HepG2 (cell line): ENCODE measurements around the gene POLA1. TPM values are rescaled to one million over a fixed set of nuclear protein-coding genes. Genes with fewer than 3 reads are reported as not detected.

Source experiments
- ADNP ChIP-seq: sonication (generic); formaldehyde crosslinking; IDR thresholded peaks from 2 replicates; pipeline ENCODE4 v1.4.0; 2020; ENCODE audit warnings: missing genetic modification reagents
- DMAP1 ChIP-seq: IDR thresholded peaks from 2 replicates; pipeline ENCODE4 v1.6.1; 2016
- KAT8 ChIP-seq: IDR thresholded peaks from 2 replicates; pipeline ENCODE4 v1.6.1; 2016; ENCODE audit warnings: missing genetic modification reagents, missing compliant biosample characterization
- KDM1A ChIP-seq: IDR thresholded peaks from 2 replicates; pipeline ENCODE4 v1.6.1; 2016; ENCODE audit warnings: missing compliant biosample characterization
- KIAA2018 ChIP-seq: sonication (generic); formaldehyde crosslinking; IDR thresholded peaks from 2 replicates; pipeline ENCODE4 v1.5.0; 2020; ENCODE audit warnings: mild to moderate bottlenecking, missing genetic modification reagents, borderline replicate concordance
- SNAPC4 ChIP-seq: sonication (generic); formaldehyde crosslinking; IDR thresholded peaks from 2 replicates; pipeline ENCODE4 v1.4.0; 2020; ENCODE audit warnings: mild to moderate bottlenecking, missing genetic modification reagents
- SRF ChIP-seq: IDR thresholded peaks from 2 replicates; pipeline ENCODE4 v1.6.1; 2011; ENCODE audit warnings: mild to moderate bottlenecking, low read depth, low read length, moderate library complexity
- TIGD3 ChIP-seq: sonication (generic); formaldehyde crosslinking; IDR thresholded peaks from 2 replicates; pipeline ENCODE4 v1.5.1; 2020; ENCODE audit warnings: mild to moderate bottlenecking, missing genetic modification reagents, borderline replicate concordance
- ZNF121 ChIP-seq: sonication (generic); formaldehyde crosslinking; IDR thresholded peaks from 2 replicates; pipeline ENCODE4 v1.5.0; 2020; ENCODE audit warnings: mild to moderate bottlenecking, missing genetic modification reagents
- ZNF546 ChIP-seq: sonication (generic); formaldehyde crosslinking; conservative IDR thresholded peaks from 2 replicates; pipeline ENCODE4 v1.8.1; 2023; ENCODE audit warnings: mild to moderate bottlenecking, missing genetic modification reagents
- ZNF564 ChIP-seq: sonication (generic); formaldehyde crosslinking; IDR thresholded peaks from 2 replicates; pipeline ENCODE4 v1.8.1; 2023; ENCODE audit warnings: mild to moderate bottlenecking, missing genetic modification reagents
- ZNF598 ChIP-seq: sonication (generic); formaldehyde crosslinking; IDR thresholded peaks from 2 replicates; pipeline ENCODE4 v1.5.1; 2020; ENCODE audit warnings: mild to moderate bottlenecking, missing genetic modification reagents, borderline replicate concordance
- polyA plus RNA-seq, 8 experiments: library from polyadenylated mRNA; depleted of rRNA in 3 of 8; stranded (reverse) in 7 of 8; unstranded in 1 of 8; fragments of >200 nt; fragmentation: Illumina TruSeq in 4 of 8; extraction: Trizol in 4 of 8; gene quantifications; 2 replicates each; pipeline versions ENCODE4 v1.2.1 to v1.2.3, GENCODE V29; 2011 to 2016; ENCODE audit warnings: low read depth in 4 of 8, missing spikeins in 1 of 8, mixed read lengths in 1 of 8; ENCODE audit not compliant: insufficient read depth in 1 of 8
- total RNA-seq, 5 experiments: library from RNA; depleted of rRNA; stranded (reverse); fragments of >200 nt; fragmentation: Illumina TruSeq; extraction: Trizol; gene quantifications; 2 replicates each; pipeline ENCODE4 v1.2.3, GENCODE V29; 2016; ENCODE audit warnings: low read depth in 1 of 5

The POLA1 gene
- total and polyA plus RNA-seq, 2 of the 13 experiments (the other 11 are each of a cell fraction or from before 2014, with no cell fraction given) = 3.3 to 26.5 TPM

- TF ChIP-seq KIAA2018 (no peak), KAT8 (CRISPR knock-in tag) (peak; percentile 92), SRF (peak; percentile 65; the same call in 1 of the 2 replicates), ZNF564 (peak; percentile 57; the same call in 1 of the 2 replicates), ZNF121 (CRISPR knock-in tag) (no peak), DMAP1 (CRISPR knock-in tag) (peak; percentile 54; the same call in 1 of the 2 replicates), ZNF546 (CRISPR knock-in tag) (0 out of 2 replicates have a peak, but pooled peaks have one; percentile 52), KDM1A (CRISPR knock-in tag) (no peak), ADNP (no peak), ZNF598 (CRISPR knock-in tag) (no peak; the same call in 1 of the 2 replicates), SNAPC4 (CRISPR knock-in tag) (no peak), TIGD3 (CRISPR knock-in tag) (no peak)
Observed at GRCh38 chrX:24693453-24694202, at the start of gene POLA1 (continued).
